Transverse colon (tissue), 4 donors: Measurements from ENCODE around the gene ZNF608. TPM values are rescaled to one million over a fixed set of nuclear protein-coding genes. Genes with fewer than 3 reads are reported as not detected.

Experiments used
- DNase-seq: peaks from one replicate; pipeline ENCODE4 v3.0.0-alpha.2; 2019
- H3K27ac ChIP-seq, 4 donors: fragments of 200-600 bp; sonication (generic); 2 replicates each; pipeline ENCODE4 v1.5.1; 2016 to 2018; ENCODE audit warnings: inconsistent platforms in 4 of 4
- H3K27me3 ChIP-seq: fragments of 200-600 bp; sonication (generic); 2 replicates; pipeline ENCODE4 v1.5.1; 2017; ENCODE audit warnings: inconsistent platforms
- H3K36me3 ChIP-seq, 4 donors: fragments of 200-600 bp; sonication (generic); 2 replicates each; pipeline ENCODE4 v1.5.1; 2017 to 2019; ENCODE audit warnings: inconsistent platforms in 4 of 4
- H3K4me1 ChIP-seq, 4 donors: fragments of 200-600 bp; sonication (generic); 2 replicates each; pipeline ENCODE4 v1.5.1; 2017 to 2020; ENCODE audit warnings: inconsistent platforms in 4 of 4
- H3K4me3 ChIP-seq, 4 donors: fragments of 200-600 bp; sonication (generic); 1 replicate in 1 of 4; 2 replicates in 3 of 4; pipeline versions ENCODE4 v1.5.1 to v1.6.1; 2017 to 2019; ENCODE audit warnings: inconsistent platforms in 4 of 4
- H3K9me3 ChIP-seq, 2 donors: fragments of 200-600 bp; sonication (generic); 2 replicates each; pipeline ENCODE4 v1.5.1; 2017 to 2019; ENCODE audit warnings: inconsistent platforms in 2 of 2
- CTCF ChIP-seq, 5 experiments: fragments of 200-600 bp in 3 of 5; fragments of 450-650 bp in 2 of 5; sonication (generic) in 3 of 5; IDR thresholded peaks; 1 replicate in 2 of 5; 2 replicates in 3 of 5; pipeline ENCODE4 v1.5.1; 2016 to 2017; ENCODE audit warnings: antibody characterized with exemption in 5 of 5, inconsistent platforms in 3 of 5, mild to moderate bottlenecking in 2 of 5, moderate library complexity in 1 of 5
- EP300 ChIP-seq: sonication (generic); formaldehyde crosslinking; IDR thresholded peaks from one replicate; pipeline ENCODE4 v1.6.1; 2017; ENCODE audit warnings: antibody characterized with exemption, low read depth
- POLR2A ChIP-seq: fragments of 450-650 bp; IDR thresholded peaks from one replicate; pipeline ENCODE4 v1.6.1; 2016; ENCODE audit warnings: antibody characterized with exemption, mild to moderate bottlenecking, moderate library complexity
- POLR2AphosphoS5 ChIP-seq, 3 donors: sonication (generic); formaldehyde crosslinking; IDR thresholded peaks; one replicate each; pipeline ENCODE4 v1.6.1; 2016; ENCODE audit warnings: antibody characterized with exemption in 3 of 3
- WGBS, 2 donors: methylation state at CpG; one replicate each; pipeline ENCODE4 v1.1.5; 2018; ENCODE audit warnings: low coverage in 1 of 2; 5-methylcytosine and 5-hydroxymethylcytosine counted together
- in situ Hi-C, 4 donors: fragments of 200-750 bp; cut with MboI; loops; one replicate each; pipeline versions ENCODE4 v1.15.0 to v1.15.1; 2017; ENCODE audit warnings: low sequenced_read_pairs in 3 of 4, low pct_ligation_motif_present in 1 of 4, low pct_unique_long_range_greater_than_20kb in 1 of 4
- intact Hi-C: fragments of 100-400 bp; cut with DNase I; formaldehyde crosslinking; loops from one replicate; pipeline ENCODE4 v1.15.1; 2023; ENCODE audit warnings: low total_unique reads
- total RNA-seq, 4 donors: library from RNA; depleted of rRNA; stranded (reverse); fragments of >200 nt; gene quantifications; one replicate each; pipeline ENCODE4 v1.1.0, GENCODE V29; 2016

The ZNF608 gene
- total RNA-seq, 4 donors from 2014 or later = 30.6 to 83.2 (median 41.2) TPM

- Histone ChIP-seq H3K9me3 (no peaks in the 10 kb centered on the region), H3K4me1 (peaks cover 0 to 45% (median 21%) of the 10 kb centered on the region in 4 donors), H3K27me3 (no peaks in the 10 kb centered on the region), H3K27ac (no peak overlapping the region), H3K36me3 (no peaks in the 10 kb centered on the region), H3K4me3 (no peak overlapping the region)
- TF ChIP-seq CTCF (IDR thresholded peaks at IDR 0.05) (no peak), POLR2AphosphoS5 (IDR thresholded peaks at IDR 0.05) (no peak), EP300 (no peak), POLR2A (no peak)
- no peak for DNase-seq
- WGBS, 2 donors = 40 to 54% methylated on average over 2 of the region's 2 CpGs
- in situ Hi-C loops = no loop called here
- intact Hi-C loops = no loop called here
Measured at GRCh38 chr5:124730381-124730780, 16.1 kb downstream of the ZNF608 start.

- H3K27ac ChIP-seq = no peak overlapping the region
- H3K9me3 ChIP-seq = no peaks in the 10 kb centered on the region
- peaks cover 0 to 40% (median 16%) of the 10 kb centered on the region in 4 donors for H3K4me1 ChIP-seq
- H3K27me3 ChIP-seq = no peaks in the 10 kb centered on the region
- no peak for DNase-seq
- no peak for TF ChIP-seq POLR2A
- no peak for TF ChIP-seq CTCF (IDR thresholded peaks at IDR 0.05)
- no peak for TF ChIP-seq POLR2AphosphoS5 (IDR thresholded peaks at IDR 0.05)
- no peak for TF ChIP-seq EP300
- H3K4me3 ChIP-seq = no peak overlapping the region
- in situ Hi-C loops = no loop called here
- WGBS, 2 donors = 83 to 84% methylated on average over 1 of the region's 1 CpG
- intact Hi-C loops = no loop called here
- H3K36me3 ChIP-seq = no peaks in the 10 kb centered on the region
Measured at GRCh38 chr5:124729720-124730359, 16.6 kb downstream of the ZNF608 start.

GRCh38 chr5:124728968-124729332, 17.5 kb downstream of the ZNF608 start:
- no peak for TF ChIP-seq CTCF (IDR thresholded peaks at IDR 0.05)
- TF ChIP-seq POLR2A = no peak
- no peak for TF ChIP-seq EP300
- no peak for TF ChIP-seq POLR2AphosphoS5 (IDR thresholded peaks at IDR 0.05)
- Histone ChIP-seq H3K36me3 (no peaks in the 10 kb centered on the region), H3K9me3 (no peaks in the 10 kb centered on the region), H3K27me3 (no peaks in the 10 kb centered on the region), H3K4me1 (peaks cover 0 to 32% (median 9%) of the 10 kb centered on the region in 4 donors), H3K27ac (no peak overlapping the region), H3K4me3 (no peak overlapping the region)
- 91 to 95% methylated on average over 5 of the region's 5 CpGs for WGBS, 2 donors
- in situ Hi-C loops (no loop called here), intact Hi-C loops (no loop called here)
- DNase-seq = no peak

- H3K27ac ChIP-seq = no peak overlapping the region
- H3K9me3 ChIP-seq = no peaks in the 10 kb centered on the region
- in situ Hi-C loops (no loop called here), intact Hi-C loops (no loop called here)
- peaks cover 0 to 32% (median 9%) of the 10 kb centered on the region in 4 donors for H3K4me1 ChIP-seq
- TF ChIP-seq EP300 (no peak), CTCF (IDR thresholded peaks at IDR 0.05) (no peak), POLR2AphosphoS5 (IDR thresholded peaks at IDR 0.05) (no peak), POLR2A (no peak)
- no peak overlapping the region for H3K4me3 ChIP-seq
- 72 to 89% methylated on average over 5 of the region's 5 CpGs for WGBS, 2 donors
- no peak for DNase-seq
- no peaks in the 10 kb centered on the region for H3K36me3 ChIP-seq
- H3K27me3 ChIP-seq = no peaks in the 10 kb centered on the region
Measured at GRCh38 chr5:124728331-124728967, 18.0 kb downstream of the ZNF608 start.
